Esophagus squamous epithelium (tissue), 5 donors: ENCODE measurements around the gene MYL10. TPM values are rescaled to one million over a fixed set of nuclear protein-coding genes. Genes with fewer than 3 reads are reported as not detected.
A peak's percentile ranks its signal among the peaks of the same experiment; 100 is the strongest.

ENCODE experiments used
- DNase-seq: peaks from one replicate; lab custom pipeline; 2025; lab: John Stamatoyannopoulos, UW
- H3K27ac ChIP-seq, 4 donors: fragments of 200-600 bp; sonication (generic); one replicate each; pipeline ENCODE4 v1.5.1; 2016 to 2019; ENCODE audit warnings: mild to moderate bottlenecking in 1 of 4
- H3K27me3 ChIP-seq, 4 donors: fragments of 200-600 bp; sonication (generic); 1 replicate in 3 of 4; 2 replicates in 1 of 4; pipeline versions ENCODE4 v1.5.1 to v1.6.0; 2017 to 2021; ENCODE audit warnings: antibody characterized with exemption in 1 of 4
- H3K36me3 ChIP-seq, 3 donors: fragments of 200-600 bp; sonication (generic); one replicate each; pipeline ENCODE4 v1.5.1; 2016 to 2019
- H3K4me1 ChIP-seq, 3 donors: fragments of 200-600 bp; sonication (generic); one replicate each; pipeline ENCODE4 v1.5.1; 2017 to 2019
- H3K4me3 ChIP-seq, 4 donors: fragments of 200-600 bp; sonication (generic); 1 replicate in 3 of 4; 2 replicates in 1 of 4; pipeline ENCODE4 v1.5.1; 2016 to 2019; ENCODE audit warnings: mild to moderate bottlenecking in 2 of 4, moderate library complexity in 1 of 4
- H3K9me3 ChIP-seq, 3 donors: fragments of 200-600 bp; sonication (generic); one replicate each; pipeline ENCODE4 v1.5.1; 2016 to 2019
- CTCF ChIP-seq, 6 experiments: fragments of 450-650 bp in 4 of 6; fragments of 200-600 bp in 2 of 6; sonication (generic) in 2 of 6; IDR thresholded peaks; one replicate each; pipeline ENCODE4 v1.5.1; 2016 to 2019; ENCODE audit warnings: antibody characterized with exemption in 6 of 6, mild to moderate bottlenecking in 4 of 6, moderate library complexity in 4 of 6
- POLR2A ChIP-seq, 4 donors: fragments of 450-650 bp; IDR thresholded peaks; one replicate each; pipeline ENCODE4 v1.6.1; 2017; ENCODE audit warnings: antibody characterized with exemption in 4 of 4, mild to moderate bottlenecking in 4 of 4, moderate library complexity in 3 of 4
- WGBS, 2 donors: methylation state at CpG; one replicate each; pipeline ENCODE4 v1.1.5; 2018; 5-methylcytosine and 5-hydroxymethylcytosine counted together
- intact Hi-C: fragments of 100-400 bp; cut with DNase I; formaldehyde crosslinking; loops from one replicate; pipeline ENCODE4 v1.15.0; 2022
- total RNA-seq, 4 donors: library from RNA; depleted of rRNA; stranded (reverse); fragments of >200 nt; gene quantifications; one replicate each; pipeline ENCODE4 v1.1.0, GENCODE V29; 2016
- donor health status: DM: yes; HTN: yes; CAD: no.

MYL10 gene
- total RNA-seq, 4 donors from 2014 or later: not detected

GRCh38 chr7:101676062-101676598 lies 47.0 kb upstream of the MYL10 start:
- 85 to 88% methylated on average over 10 to 14 of the region's 16 CpGs for WGBS, 2 donors
- Histone ChIP-seq H3K27ac (no peak overlapping the region), H3K4me3 (no peak overlapping the region), H3K36me3 (no peaks in the 10 kb centered on the region), H3K9me3 (peaks cover 0 to 4% (median 0%) of the 10 kb centered on the region in 3 donors), H3K4me1 (peaks cover 0 to 17% (median 7%) of the 10 kb centered on the region in 3 donors), H3K27me3 (no peaks in the 10 kb centered on the region)
- intact Hi-C loops: no loop called here
- DNase-seq: no peak
- TF ChIP-seq POLR2A (IDR thresholded peaks at IDR 0.05): no peak
- TF ChIP-seq CTCF (IDR thresholded peaks at IDR 0.05): no peak

- H3K36me3 ChIP-seq: no peaks in the 10 kb centered on the region
- H3K4me3 ChIP-seq: no peak overlapping the region
- TF ChIP-seq CTCF (IDR thresholded peaks at IDR 0.05) (no peak), POLR2A (IDR thresholded peaks at IDR 0.05) (no peak)
- H3K27me3 ChIP-seq: no peaks in the 10 kb centered on the region
- H3K9me3 ChIP-seq: peaks cover 0 to 4% (median 0%) of the 10 kb centered on the region in 3 donors
- intact Hi-C loops: no loop called here
- H3K27ac ChIP-seq: no peak overlapping the region
- H3K4me1 ChIP-seq: peaks cover 0 to 9% (median 0%) of the 10 kb centered on the region in 3 donors
- no peak for DNase-seq
- 76 to 79% methylated on average over 3 of the region's 3 CpGs for WGBS, 2 donors
These were observed 45.3 kb upstream of the MYL10 start for GRCh38 chr7:101674439-101674838.

GRCh38 chr7:101673951-101674350 lies 44.9 kb upstream of the MYL10 start:
- Histone ChIP-seq H3K27me3 (no peaks in the 10 kb centered on the region), H3K4me3 (no peak overlapping the region), H3K27ac (no peak overlapping the region), H3K36me3 (no peaks in the 10 kb centered on the region), H3K4me1 (peaks cover 0 to 9% (median 0%) of the 10 kb centered on the region in 3 donors), H3K9me3 (peaks cover 0 to 4% (median 0%) of the 10 kb centered on the region in 3 donors)
- 84 to 86% methylated on average over 5 of the region's 5 CpGs for WGBS, 2 donors
- intact Hi-C loops: no loop called here
- TF ChIP-seq CTCF (IDR thresholded peaks at IDR 0.05) (no peak), POLR2A (IDR thresholded peaks at IDR 0.05) (no peak)
- DNase-seq: no peak

GRCh38 chr7:101673315-101673714 lies 44.2 kb upstream of the MYL10 start:
- no peaks in the 10 kb centered on the region for H3K36me3 ChIP-seq
- intact Hi-C loops: no loop called here
- DNase-seq: no peak
- no peaks in the 10 kb centered on the region for H3K27me3 ChIP-seq
- no peak overlapping the region for H3K4me3 ChIP-seq
- no peak overlapping the region for H3K27ac ChIP-seq
- peaks cover 0 to 9% (median 0%) of the 10 kb centered on the region in 3 donors for H3K4me1 ChIP-seq
- peaks cover 0 to 4% (median 0%) of the 10 kb centered on the region in 3 donors for H3K9me3 ChIP-seq
- TF ChIP-seq CTCF (IDR thresholded peaks at IDR 0.05) (no peak), POLR2A (IDR thresholded peaks at IDR 0.05) (no peak)

GRCh38 chr7:101671371-101672356 lies 42.6 kb upstream of the MYL10 start:
- Histone ChIP-seq H3K27ac (peak overlapping the region in 1 of 4 donors; percentile 14), H3K27me3 (no peaks in the 10 kb centered on the region), H3K4me1 (no peaks in the 10 kb centered on the region), H3K4me3 (no peak overlapping the region), H3K9me3 (peaks cover 0 to 4% (median 0%) of the 10 kb centered on the region in 3 donors), H3K36me3 (no peaks in the 10 kb centered on the region)
- intact Hi-C loops: no loop called here
- 75 to 80% methylated on average over 8 of the region's 12 CpGs for WGBS, 2 donors
- DNase-seq: no peak
- TF ChIP-seq POLR2A (IDR thresholded peaks at IDR 0.05): no peak
- no peak for TF ChIP-seq CTCF (IDR thresholded peaks at IDR 0.05)
